ENCODE data around the gene ZFAND5.

DNA sequence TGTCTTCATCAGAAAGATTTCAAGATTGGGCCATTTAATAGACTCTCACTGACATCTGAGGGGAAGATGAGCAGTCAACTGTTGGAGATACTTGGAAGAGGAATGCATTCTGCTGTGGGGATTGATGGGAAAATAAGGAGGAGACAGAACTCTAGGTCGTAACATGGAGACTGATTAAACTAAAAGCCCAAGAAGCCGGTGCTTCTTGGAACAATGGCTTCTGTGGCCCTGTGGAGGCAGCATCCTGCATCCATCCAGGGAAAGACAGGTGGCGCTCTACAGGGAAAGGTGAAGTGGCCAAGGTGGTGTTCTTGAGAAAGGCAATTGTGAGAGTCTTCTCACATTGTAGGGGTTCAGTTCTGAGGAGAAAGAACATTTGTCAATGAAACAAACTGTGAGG lies 31.3 kb downstream of the ZFAND5 start:
- TF ChIP-seq, protein P1, sequence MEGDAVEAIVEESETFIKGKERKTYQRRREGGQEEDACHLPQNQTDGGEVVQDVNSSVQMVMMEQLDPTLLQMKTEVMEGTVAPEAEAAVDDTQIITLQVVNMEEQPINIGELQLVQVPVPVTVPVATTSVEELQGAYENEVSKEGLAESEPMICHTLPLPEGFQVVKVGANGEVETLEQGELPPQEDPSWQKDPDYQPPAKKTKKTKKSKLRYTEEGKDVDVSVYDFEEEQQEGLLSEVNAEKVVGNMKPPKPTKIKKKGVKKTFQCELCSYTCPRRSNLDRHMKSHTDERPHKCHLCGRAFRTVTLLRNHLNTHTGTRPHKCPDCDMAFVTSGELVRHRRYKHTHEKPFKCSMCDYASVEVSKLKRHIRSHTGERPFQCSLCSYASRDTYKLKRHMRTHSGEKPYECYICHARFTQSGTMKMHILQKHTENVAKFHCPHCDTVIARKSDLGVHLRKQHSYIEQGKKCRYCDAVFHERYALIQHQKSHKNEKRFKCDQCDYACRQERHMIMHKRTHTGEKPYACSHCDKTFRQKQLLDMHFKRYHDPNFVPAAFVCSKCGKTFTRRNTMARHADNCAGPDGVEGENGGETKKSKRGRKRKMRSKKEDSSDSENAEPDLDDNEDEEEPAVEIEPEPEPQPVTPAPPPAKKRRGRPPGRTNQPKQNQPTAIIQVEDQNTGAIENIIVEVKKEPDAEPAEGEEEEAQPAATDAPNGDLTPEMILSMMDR (IDR thresholded peaks at IDR 0.05): no peak
- TF ChIP-seq POLR2A (IDR thresholded peaks at IDR 0.05) (no peak), POLR2AphosphoS5 (IDR thresholded peaks at IDR 0.05) (no peak)
